ENCODE measurements around the gene FAAP20.

The FAAP20 gene

DNA sequence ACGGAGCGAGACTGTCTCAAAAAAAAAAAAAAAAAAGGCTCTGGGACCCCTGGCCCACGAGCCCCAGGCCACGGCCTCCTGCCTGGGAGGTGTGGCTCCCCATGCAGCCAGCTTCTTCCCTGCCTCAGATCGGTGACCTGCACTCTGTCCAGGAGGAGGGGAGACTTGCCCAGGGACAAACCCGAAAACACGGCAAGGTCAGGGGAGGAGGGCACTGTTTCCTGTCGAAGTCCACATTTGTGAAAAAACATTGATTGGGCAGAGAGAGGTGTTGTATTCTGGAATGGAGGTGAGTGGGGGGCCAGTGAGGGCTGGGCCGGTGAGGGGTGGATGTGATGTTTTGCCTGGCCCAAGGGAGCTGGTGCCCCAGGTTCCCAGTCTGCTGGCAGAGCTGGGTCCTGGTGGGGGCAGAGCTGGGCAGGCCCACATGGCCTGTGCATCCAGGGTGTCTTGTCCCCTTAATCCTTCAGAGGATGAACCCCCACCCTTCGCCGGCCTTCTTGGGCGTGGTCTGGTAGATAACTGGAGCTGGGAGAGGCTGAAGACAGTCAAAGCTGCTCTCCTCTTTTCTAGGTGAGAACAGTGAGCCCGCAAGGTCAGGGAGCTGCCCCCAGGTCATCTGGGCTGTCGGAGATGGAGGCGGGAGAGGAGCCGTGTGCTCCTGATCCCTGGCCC, 12.4 kb upstream of the FAAP20 start:
- H3K36me3 ChIP-seq (ENCODE audit: control insufficient read depth in 2 of 2, insufficient read depth in 1 of 2, low read length in 2 of 2), result no peaks in the 10 kb centered on the region
- H3K4me3 ChIP-seq (ENCODE audit: low read depth, low read length), result no peak overlapping the region
- peaks cover 5% of the 10 kb centered on the region for H3K4me1 ChIP-seq (ENCODE audit: control insufficient read depth, insufficient read depth, low read length)
- no peaks in the 10 kb centered on the region for H3K9me3 ChIP-seq (ENCODE audit: control insufficient read depth, insufficient read depth, low read depth, low read length)
- no peak overlapping the region for H3K27ac ChIP-seq (ENCODE audit: extremely low read depth, low read depth, low read length)
- TF ChIP-seq GLIS1 (tag by site-specific recombination; IDR thresholded peaks at IDR 0.05), result 0 out of 2 replicates have a peak, but pooled peaks have one; percentile 11
- peak; percentile 15; the same call in 1 of the 2 replicates for TF ChIP-seq GLIS2 (tag by site-specific recombination; IDR thresholded peaks at IDR 0.05)
- no peak for TF ChIP-seq ZNF658 (tag by site-specific recombination; IDR thresholded peaks at IDR 0.05)
- no peak for TF ChIP-seq FEZF1 (tag by site-specific recombination; IDR thresholded peaks at IDR 0.05)
- peak; percentile 42; the same call in 1 of the 2 replicates for TF ChIP-seq PATZ1 (tag by site-specific recombination; IDR thresholded peaks at IDR 0.05)
- 0 out of 2 replicates have a peak, but pooled peaks have one; percentile 5 for TF ChIP-seq KLF8 (tag by site-specific recombination; IDR thresholded peaks at IDR 0.05)
- no peak for TF ChIP-seq ZEB2 (tag by site-specific recombination; IDR thresholded peaks at IDR 0.05)
- ChIA-PET POLR2A (interaction anchor here (1.4 kb wide), 1 partner anchor 21 kb away, joined by 10 read pairs; no protein-coding TSS in a partner anchor), CTCF (interaction anchor here (0.6 to 0.9 kb wide), 3 partner anchors 12 to 152 kb away, joined by 3 to 4 read pairs (median 3); partner anchors contain the start of gene FAAP20)

GRCh38 chr1:2205191-2205952, 10.8 kb upstream of the FAAP20 start:
- no peak overlapping the region; the same call in 1 of the 2 replicates for H3K27ac ChIP-seq (ENCODE audit: extremely low read depth, low read depth, low read length)

More at GRCh38 chr1:2205191-2205952, 10.8 kb upstream of the FAAP20 start:
- no peaks in the 10 kb centered on the region for H3K36me3 ChIP-seq (ENCODE audit: control insufficient read depth in 2 of 2, insufficient read depth in 1 of 2, low read length in 2 of 2)
- ChIA-PET POLR2A (interaction anchor here (0.7 to 2.2 kb wide), 9 partner anchors 10 to 215 kb away, joined by 3 to 14 read pairs (median 4); partner anchors contain the start of genes FAAP20, MORN1, RER1 and SKI), CTCF (interaction anchor here (0.7 to 2.1 kb wide), 3 partner anchors 8 to 176 kb away, joined by 5 to 12 read pairs (median 6); partner anchors contain the start of gene FAAP20)
- no peaks in the 10 kb centered on the region for H3K9me3 ChIP-seq (ENCODE audit: control insufficient read depth, insufficient read depth, low read depth, low read length)
- peak; percentile 55 for TF ChIP-seq EGR2 (tag by site-specific recombination; IDR thresholded peaks at IDR 0.05; ENCODE audit: low read depth)
- TF ChIP-seq KLF8 (tag by site-specific recombination; IDR thresholded peaks at IDR 0.05), result peak; percentile 78
- TF ChIP-seq SP2 (tag by site-specific recombination; IDR thresholded peaks at IDR 0.05), result peak; percentile 58
- TF ChIP-seq KLF9 (tag by site-specific recombination; IDR thresholded peaks at IDR 0.05; ENCODE audit: low read depth), result peak; percentile 82
- peak; percentile 85 for TF ChIP-seq ZFHX2 (tag by site-specific recombination; conservative IDR thresholded peaks at IDR 0.05)
- TF ChIP-seq, protein P1, sequence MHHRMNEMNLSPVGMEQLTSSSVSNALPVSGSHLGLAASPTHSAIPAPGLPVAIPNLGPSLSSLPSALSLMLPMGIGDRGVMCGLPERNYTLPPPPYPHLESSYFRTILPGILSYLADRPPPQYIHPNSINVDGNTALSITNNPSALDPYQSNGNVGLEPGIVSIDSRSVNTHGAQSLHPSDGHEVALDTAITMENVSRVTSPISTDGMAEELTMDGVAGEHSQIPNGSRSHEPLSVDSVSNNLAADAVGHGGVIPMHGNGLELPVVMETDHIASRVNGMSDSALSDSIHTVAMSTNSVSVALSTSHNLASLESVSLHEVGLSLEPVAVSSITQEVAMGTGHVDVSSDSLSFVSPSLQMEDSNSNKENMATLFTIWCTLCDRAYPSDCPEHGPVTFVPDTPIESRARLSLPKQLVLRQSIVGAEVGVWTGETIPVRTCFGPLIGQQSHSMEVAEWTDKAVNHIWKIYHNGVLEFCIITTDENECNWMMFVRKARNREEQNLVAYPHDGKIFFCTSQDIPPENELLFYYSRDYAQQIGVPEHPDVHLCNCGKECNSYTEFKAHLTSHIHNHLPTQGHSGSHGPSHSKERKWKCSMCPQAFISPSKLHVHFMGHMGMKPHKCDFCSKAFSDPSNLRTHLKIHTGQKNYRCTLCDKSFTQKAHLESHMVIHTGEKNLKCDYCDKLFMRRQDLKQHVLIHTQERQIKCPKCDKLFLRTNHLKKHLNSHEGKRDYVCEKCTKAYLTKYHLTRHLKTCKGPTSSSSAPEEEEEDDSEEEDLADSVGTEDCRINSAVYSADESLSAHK (tag by site-specific recombination; IDR thresholded peaks at IDR 0.05), result no peak
- no peak for TF ChIP-seq HOXC10 (CRISPR knock-in tag; IDR thresholded peaks at IDR 0.05)
- no peak for TF ChIP-seq ZNF670 (tag by site-specific recombination; IDR thresholded peaks at IDR 0.05; ENCODE audit: low read depth)
- TF ChIP-seq ZNF585B (tag by site-specific recombination; IDR thresholded peaks at IDR 0.05), result no peak
- TF ChIP-seq SP3 (tag by site-specific recombination; IDR thresholded peaks at IDR 0.05), result peak; percentile 42
- TF ChIP-seq PRDM2 (tag by site-specific recombination; IDR thresholded peaks at IDR 0.05; ENCODE audit: borderline replicate concordance), result no peak
- TF ChIP-seq KLF1 (tag by site-specific recombination; IDR thresholded peaks at IDR 0.05), result peak; percentile 77
- peak; percentile 93 for TF ChIP-seq KLF10 (tag by site-specific recombination; IDR thresholded peaks at IDR 0.05)
- H3K4me1 ChIP-seq (ENCODE audit: control insufficient read depth, insufficient read depth, low read length), result peaks cover 5% of the 10 kb centered on the region
- peak overlapping the region; percentile 19; the same call in 1 of the 2 replicates for H3K4me3 ChIP-seq (ENCODE audit: low read depth, low read length)
